Upper lobe of left lung (tissue), 4 donors: ENCODE results near the gene ERCC6.

ENCODE experiments used
- CTCF ChIP-seq, 6 experiments: fragments of 450-650 bp in 4 of 6; fragments of 200-600 bp in 2 of 6; sonication (generic) in 2 of 6; IDR thresholded peaks; one replicate each; pipeline ENCODE4 v1.5.1; 2016 to 2019; ENCODE audit warnings: antibody characterized with exemption in 6 of 6
- POLR2A ChIP-seq, 4 donors: fragments of 450-650 bp; IDR thresholded peaks; one replicate each; pipeline ENCODE4 v1.5.1; 2016 to 2017; ENCODE audit warnings: antibody characterized with exemption in 4 of 4, mild to moderate bottlenecking in 2 of 4
- POLR2AphosphoS5 ChIP-seq, 2 donors: sonication (generic); formaldehyde crosslinking; IDR thresholded peaks; one replicate each; pipeline ENCODE4 v1.5.1; 2017; ENCODE audit warnings: antibody characterized with exemption in 2 of 2

DNA sequence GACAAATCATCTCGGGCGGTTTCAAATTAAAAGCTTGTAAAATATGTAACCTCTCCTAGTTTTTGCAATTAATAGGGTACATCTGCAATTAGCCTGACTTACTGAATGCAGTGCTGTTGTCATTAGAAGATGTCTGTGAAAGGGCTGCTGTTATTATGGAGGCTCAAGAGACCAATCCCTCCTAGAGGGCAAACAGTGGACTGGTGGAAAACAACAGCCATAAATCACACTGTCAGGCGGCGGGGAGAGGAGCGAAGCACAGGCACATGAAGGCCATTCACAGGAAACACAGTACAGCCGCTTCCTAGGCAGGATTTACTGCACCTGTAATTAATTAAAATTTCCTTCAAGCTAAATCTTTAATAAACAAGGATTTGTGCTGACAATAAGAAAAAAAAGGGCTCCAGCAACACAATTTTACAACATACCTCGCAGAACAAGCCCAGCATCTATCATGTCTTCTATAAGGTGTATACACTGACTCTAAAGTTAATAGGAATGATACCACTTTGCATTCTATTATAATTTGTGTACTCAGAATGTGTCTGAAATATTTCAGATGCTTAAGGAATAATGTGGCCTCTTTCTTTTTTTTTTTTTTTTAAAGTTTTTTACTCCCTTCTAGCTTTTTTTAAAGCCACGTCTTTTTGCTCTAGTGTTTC is 50.7 kb downstream of the ERCC6 start:
- TF ChIP-seq CTCF (IDR thresholded peaks at IDR 0.05) = no peak
- TF ChIP-seq POLR2A (IDR thresholded peaks at IDR 0.05) = no peak
- TF ChIP-seq POLR2AphosphoS5 (IDR thresholded peaks at IDR 0.05) = no peak
